Measurements from ENCODE around the gene CD7. TPM values are rescaled to one million over a fixed set of nuclear protein-coding genes. Genes with fewer than 3 reads are reported as not detected.
A peak's percentile ranks its signal among the peaks of the same experiment; 100 is the strongest.

Gene CD7
- total RNA-seq, 4 donors from 2014 or later = 11.6 to 15.4 (median 15.2) TPM; not detected in 1

GRCh38 chr17:82297714-82298537 lies 19.5 kb downstream of the CD7 start:
- TF ChIP-seq POLR2A (IDR thresholded peaks at IDR 0.05) = peak; percentile 64
- TF ChIP-seq, protein P1, sequence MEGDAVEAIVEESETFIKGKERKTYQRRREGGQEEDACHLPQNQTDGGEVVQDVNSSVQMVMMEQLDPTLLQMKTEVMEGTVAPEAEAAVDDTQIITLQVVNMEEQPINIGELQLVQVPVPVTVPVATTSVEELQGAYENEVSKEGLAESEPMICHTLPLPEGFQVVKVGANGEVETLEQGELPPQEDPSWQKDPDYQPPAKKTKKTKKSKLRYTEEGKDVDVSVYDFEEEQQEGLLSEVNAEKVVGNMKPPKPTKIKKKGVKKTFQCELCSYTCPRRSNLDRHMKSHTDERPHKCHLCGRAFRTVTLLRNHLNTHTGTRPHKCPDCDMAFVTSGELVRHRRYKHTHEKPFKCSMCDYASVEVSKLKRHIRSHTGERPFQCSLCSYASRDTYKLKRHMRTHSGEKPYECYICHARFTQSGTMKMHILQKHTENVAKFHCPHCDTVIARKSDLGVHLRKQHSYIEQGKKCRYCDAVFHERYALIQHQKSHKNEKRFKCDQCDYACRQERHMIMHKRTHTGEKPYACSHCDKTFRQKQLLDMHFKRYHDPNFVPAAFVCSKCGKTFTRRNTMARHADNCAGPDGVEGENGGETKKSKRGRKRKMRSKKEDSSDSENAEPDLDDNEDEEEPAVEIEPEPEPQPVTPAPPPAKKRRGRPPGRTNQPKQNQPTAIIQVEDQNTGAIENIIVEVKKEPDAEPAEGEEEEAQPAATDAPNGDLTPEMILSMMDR (IDR thresholded peaks at IDR 0.05) = no peak
- no peaks in the 10 kb centered on the region for H3K9me3 ChIP-seq
- H3K27me3 ChIP-seq = no peaks in the 10 kb centered on the region
- H3K4me3 ChIP-seq = peak overlapping the region; percentile 45 to 66 (median 52)
- H3K4me1 ChIP-seq = peaks cover 3 to 67% (median 36%) of the 10 kb centered on the region in 4 donors
- H3K27ac ChIP-seq = peak overlapping the region; percentile 98 to 100 (median 99)
- DNase-seq = peak; percentile 94 to 98 (median 98)
- no peaks in the 10 kb centered on the region for H3K36me3 ChIP-seq

DNA sequence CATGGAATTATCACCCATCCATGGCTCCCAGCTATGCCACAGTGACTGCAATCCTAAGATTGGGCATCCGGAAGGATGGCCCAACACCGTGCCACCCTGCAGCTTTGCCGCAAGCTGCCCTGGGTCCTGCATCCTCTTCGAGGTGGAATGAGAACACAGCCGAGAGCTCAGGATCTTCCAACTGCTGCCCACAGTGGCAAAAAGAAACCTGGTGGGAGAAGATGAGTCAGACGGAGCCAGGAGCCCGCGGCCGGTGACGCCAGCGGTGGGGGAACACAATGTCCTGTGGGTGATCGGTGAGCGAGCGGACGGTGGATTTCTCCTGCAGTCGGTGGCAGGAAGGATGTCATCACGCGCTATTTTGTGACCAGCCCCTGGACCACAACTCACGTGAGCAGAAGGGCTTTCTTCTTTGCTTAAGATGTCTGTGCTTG lies 20.1 kb downstream of the CD7 start:
- H3K36me3 ChIP-seq = no peaks in the 10 kb centered on the region
- H3K27me3 ChIP-seq = no peaks in the 10 kb centered on the region
- no peaks in the 10 kb centered on the region for H3K9me3 ChIP-seq
- peaks cover 3 to 67% (median 31%) of the 10 kb centered on the region in 4 donors for H3K4me1 ChIP-seq
- peak; percentile 10 to 68 for TF ChIP-seq POLR2A (IDR thresholded peaks at IDR 0.05)
- TF ChIP-seq, protein P1 (IDR thresholded peaks at IDR 0.05) = no peak
- peak overlapping the region; percentile 98 to 100 (median 99) for H3K27ac ChIP-seq
- DNase-seq = peak; percentile 86 to 98 (median 98)
- H3K4me3 ChIP-seq = peak overlapping the region; percentile 45 to 66 (median 52)

- peak overlapping the region; percentile 45 to 66 (median 52) for H3K4me3 ChIP-seq
- no peaks in the 10 kb centered on the region for H3K27me3 ChIP-seq
- H3K4me1 ChIP-seq = peaks cover 3 to 62% (median 28%) of the 10 kb centered on the region in 4 donors
- H3K36me3 ChIP-seq = no peaks in the 10 kb centered on the region
- no peak for TF ChIP-seq POLR2A (IDR thresholded peaks at IDR 0.05)
- TF ChIP-seq, protein P1 (IDR thresholded peaks at IDR 0.05) = no peak
- H3K9me3 ChIP-seq = no peaks in the 10 kb centered on the region
- H3K27ac ChIP-seq = peak overlapping the region; percentile 98 to 100 (median 99)
- DNase-seq = no peak
These were observed 20.7 kb downstream of the CD7 start for GRCh38 chr17:82296511-82297279.

DNA sequence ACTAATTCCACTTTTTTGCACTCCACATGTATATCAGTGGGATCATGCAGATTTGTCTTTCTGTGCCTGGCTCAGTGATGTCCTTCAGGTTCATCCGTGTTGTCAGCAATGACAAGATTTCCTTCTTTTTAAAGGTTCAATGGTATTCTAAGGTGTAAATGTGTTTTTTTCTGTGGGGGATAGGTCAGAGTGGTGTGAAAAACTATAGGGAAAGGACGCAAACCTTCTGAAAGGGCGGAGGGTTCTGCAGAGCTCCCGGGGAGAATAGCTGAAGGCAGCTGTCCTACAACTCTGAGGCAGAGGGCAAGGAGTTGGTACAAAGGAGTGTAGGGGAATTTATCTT lies 22.0 kb downstream of the CD7 start:
- DNase-seq = no peak
- Histone ChIP-seq H3K9me3 (no peaks in the 10 kb centered on the region), H3K36me3 (no peaks in the 10 kb centered on the region), H3K4me1 (peaks cover 3 to 50% (median 17%) of the 10 kb centered on the region in 4 donors), H3K27me3 (no peaks in the 10 kb centered on the region), H3K4me3 (no peak overlapping the region), H3K27ac (peak overlapping the region; percentile 28 to 100 (median 98))
- TF ChIP-seq, protein P1 (IDR thresholded peaks at IDR 0.05) = no peak
- TF ChIP-seq POLR2A (IDR thresholded peaks at IDR 0.05) = no peak

GRCh38 chr17:82294064-82294773 lies 23.2 kb downstream of the CD7 start:
- TF ChIP-seq, protein P1 (IDR thresholded peaks at IDR 0.05) = no peak
- TF ChIP-seq POLR2A (IDR thresholded peaks at IDR 0.05) = no peak
- Histone ChIP-seq H3K9me3 (no peaks in the 10 kb centered on the region), H3K4me3 (peak overlapping the region in 2 of 4 donors; percentile 84 to 91), H3K27ac (peak overlapping the region; percentile 98 to 100 (median 99)), H3K4me1 (peaks cover 3 to 56% (median 17%) of the 10 kb centered on the region in 4 donors), H3K36me3 (no peaks in the 10 kb centered on the region), H3K27me3 (no peaks in the 10 kb centered on the region)
- DNase-seq = no peak
